DLD1 (cell line): ENCODE measurements around the gene PIP5K1C.

ENCODE experiments used
- in situ Hi-C: cut with HindIII; loops from 2 replicates; pipeline ENCODE4 v1.10.0; 2017; ENCODE audit warnings: low sequenced_read_pairs

The PIP5K1C gene

DNA sequence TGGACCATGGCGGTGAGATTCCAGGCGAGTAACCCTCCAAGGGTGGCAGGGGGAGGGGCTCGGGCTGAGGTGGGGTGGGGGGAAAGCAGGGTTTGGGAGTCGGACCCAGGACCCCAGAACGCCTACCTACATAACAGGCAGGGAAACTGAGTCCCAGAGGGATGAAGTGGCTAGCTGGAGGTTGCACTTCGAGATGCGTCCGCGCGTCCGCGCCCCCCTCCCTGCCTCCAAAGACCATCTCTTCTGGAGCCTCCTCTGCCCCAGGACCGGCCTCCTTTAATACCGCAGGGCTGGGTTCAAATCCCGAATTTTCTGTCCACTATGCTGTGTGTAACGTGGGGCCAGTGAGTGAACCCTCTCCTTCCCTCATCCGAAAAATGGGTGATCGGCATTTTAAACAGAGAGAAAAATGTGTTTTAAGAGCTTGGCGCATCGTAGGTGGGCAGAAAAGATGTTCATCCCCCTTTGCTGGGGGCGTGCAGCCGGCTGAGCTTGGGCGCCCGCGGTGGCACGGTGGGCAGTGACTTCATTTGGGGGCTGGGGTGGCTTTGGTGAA lies 21.7 kb upstream of the PIP5K1C start:
- in situ Hi-C loops = loop anchor here (5.0 kb wide), 1 partner anchor 35 kb away; no protein-coding TSS in a partner anchor

DNA sequence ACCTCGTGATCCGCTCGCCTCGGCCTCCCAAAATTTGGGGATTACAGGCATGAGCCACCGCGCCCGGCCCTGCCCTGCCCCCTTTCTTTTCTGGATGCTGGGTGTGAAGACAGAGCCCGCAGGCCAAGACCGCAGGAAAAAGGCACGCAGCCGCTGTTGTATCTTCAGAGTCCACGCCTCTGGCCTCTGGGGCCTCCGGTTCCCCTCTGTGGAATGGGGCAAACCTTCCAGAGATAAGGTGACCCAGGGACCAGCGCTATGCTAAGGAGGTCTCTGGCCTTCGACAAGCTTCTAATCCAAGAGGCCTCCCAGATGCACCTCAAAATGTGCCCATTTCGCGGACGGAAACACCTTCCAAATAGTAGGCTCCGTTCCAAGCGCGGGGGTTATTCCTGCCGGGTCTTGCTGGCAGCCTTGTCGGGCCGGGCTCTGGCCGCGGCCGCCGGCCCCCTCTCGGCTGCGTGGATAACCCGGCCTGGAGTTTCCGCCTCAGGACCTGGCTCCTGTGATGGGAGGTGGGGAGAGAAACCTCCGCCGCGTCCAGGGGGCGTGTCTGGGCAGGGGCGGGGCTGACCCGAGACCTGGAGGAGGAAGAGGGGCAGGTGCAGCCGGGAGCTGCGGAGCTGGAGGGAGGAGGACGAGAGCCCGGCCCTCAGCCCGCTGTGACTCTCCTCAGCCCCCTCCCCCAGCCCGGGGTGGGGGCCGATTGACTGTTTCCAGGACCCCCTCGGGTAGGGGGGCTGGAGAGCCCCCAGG lies 21.0 kb upstream of the PIP5K1C start:
- in situ Hi-C loops = loop anchor here (5.0 kb wide), 1 partner anchor 36 kb away; no protein-coding TSS in a partner anchor

DNA sequence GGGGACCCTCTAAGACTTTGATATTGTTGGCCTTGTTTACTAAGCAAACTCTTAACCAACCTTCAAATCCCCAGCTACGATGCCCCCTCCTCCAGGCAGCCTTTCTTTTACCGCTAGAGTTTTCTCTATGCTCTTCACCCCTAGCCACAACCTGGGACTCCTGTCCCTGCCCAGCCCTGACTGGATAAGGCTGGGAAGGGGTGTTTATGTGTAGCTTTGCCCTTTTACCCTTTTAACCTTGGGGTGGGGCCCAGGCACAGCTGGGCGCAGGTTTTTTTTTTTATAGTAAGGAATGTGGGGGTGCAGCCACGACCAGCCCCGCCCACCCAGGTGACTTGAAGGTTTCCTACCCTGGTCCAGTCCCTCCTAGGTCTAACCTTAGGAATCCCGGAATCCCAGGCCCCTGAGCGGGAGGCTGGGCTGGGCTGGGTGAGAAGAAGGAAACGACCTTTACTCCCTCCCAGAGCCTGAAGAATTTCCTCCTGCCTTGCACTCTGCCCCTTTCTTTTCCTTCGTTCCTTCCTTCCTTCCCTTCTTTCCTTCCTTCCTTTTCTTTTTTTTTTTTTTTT lies 20.2 kb upstream of the PIP5K1C start:
- in situ Hi-C loops = loop anchor here (5.0 kb wide), 1 partner anchor 37 kb away; no protein-coding TSS in a partner anchor

- in situ Hi-C loops = loop anchor here (5.0 kb wide), 1 partner anchor 37 kb away; no protein-coding TSS in a partner anchor
Observed at GRCh38 chr19:3719868-3720267, 19.6 kb upstream of the PIP5K1C start.

- in situ Hi-C loops = no loop called here
Observed at GRCh38 chr19:3716147-3716668, 15.9 kb upstream of the PIP5K1C start.

DNA sequence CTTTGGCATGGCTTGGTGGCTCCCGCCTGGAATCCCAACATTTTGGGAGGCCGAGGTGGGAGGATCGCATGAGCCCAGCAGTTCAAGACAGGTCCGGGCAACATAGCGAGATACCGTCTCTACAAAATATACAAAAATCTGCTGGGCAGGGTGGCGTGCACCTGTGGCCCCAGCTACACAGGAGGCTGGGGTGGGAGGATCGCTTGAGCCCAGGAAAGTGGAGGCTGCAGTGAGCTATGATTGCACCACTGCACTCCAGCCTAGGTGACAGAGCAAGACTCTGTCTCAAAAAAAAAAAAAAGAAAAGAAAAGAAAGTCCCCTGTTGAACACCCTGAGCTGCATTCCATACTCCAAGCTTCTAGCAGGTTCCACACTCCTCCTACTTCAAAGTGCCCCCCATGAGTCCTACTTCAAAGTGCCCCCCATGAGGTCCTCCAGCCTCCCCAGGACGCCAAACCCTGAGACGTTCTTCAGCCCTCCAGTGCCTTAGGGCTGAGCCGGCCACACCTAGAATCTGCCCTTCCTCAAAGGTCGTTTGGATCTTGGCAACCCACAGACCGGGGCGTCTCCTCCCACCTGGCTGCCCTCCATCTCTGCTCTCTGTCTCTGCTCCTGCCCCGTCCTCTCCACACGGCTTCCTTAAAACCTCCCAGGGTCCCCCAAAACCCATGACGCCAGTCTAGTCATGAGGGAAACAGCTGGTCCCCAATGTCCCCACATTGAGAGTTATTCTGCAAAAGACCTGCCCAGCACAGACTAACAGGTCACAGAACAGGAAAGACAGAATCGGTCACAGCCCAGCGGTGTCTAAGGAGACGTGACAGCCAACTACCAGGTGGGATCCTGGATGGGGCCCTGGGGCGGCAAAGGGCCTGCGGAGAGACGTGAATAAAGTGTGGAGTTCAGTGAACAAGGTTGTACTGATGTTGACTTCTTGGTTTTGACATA lies 12.7 kb upstream of the PIP5K1C start:
- in situ Hi-C loops = no loop called here

DNA sequence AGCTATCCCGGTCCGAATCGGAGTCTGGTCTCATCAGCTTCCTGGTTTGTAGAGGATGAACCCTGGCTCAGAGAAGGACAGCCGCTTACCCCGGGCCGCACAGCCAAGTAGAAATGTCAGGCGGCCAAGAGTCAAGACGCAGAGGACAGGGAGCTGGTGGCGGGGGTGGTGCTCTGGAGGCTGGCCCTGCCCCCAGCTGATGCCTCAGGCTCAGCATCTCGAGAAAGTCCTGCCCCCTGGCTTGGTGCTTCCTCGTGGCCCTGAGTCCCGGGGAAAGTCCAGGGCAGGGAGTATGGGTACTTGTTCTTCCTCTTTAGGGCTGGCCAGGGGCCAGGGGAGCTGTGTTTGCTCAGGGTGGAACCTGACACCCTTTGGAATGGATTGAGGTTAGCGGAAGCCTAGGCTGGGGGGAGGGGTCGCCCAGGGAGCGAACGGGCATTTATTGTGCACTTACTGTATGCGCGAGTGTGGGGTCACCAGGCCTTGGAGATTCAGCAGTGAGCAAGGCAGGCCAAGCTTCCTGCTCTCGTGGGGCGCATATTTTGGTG lies 10.1 kb upstream of the PIP5K1C start:
- in situ Hi-C loops = no loop called here

GRCh38 chr19:3708207-3708931 lies 8.1 kb upstream of the PIP5K1C start, which contains the start of gene TJP3:
Gene TJP3, plus strand, starts transcription at chr19:3708384. Its CDS starts 20,049 bp downstream, at chr19:3728433.
- in situ Hi-C loops = no loop called here

GRCh38 chr19:3707868-3708206 lies 7.6 kb upstream of the PIP5K1C start:
- in situ Hi-C loops = no loop called here

DNA sequence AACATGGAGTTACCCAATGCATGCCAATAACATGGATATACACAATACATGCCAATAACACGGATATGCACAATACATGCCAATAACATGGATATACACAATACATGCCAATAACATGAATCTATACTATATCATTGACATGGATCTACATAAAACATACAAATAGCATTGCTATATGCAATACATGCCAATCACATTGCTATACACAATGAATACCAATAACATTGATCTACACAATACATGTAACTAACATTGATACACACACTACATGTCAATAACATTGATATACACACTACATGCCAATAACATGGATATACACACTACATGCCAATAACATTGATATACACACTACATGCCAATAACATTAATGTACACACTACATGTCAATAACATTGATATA lies 932 bp upstream of the PIP5K1C start:
- in situ Hi-C loops = no loop called here

- in situ Hi-C loops = no loop called here
Observed at GRCh38 chr19:3699741-3700241, 477 bp downstream of the PIP5K1C start.

GRCh38 chr19:3698974-3699740 lies 1.1 kb downstream of the PIP5K1C start:
- in situ Hi-C loops = no loop called here

DNA sequence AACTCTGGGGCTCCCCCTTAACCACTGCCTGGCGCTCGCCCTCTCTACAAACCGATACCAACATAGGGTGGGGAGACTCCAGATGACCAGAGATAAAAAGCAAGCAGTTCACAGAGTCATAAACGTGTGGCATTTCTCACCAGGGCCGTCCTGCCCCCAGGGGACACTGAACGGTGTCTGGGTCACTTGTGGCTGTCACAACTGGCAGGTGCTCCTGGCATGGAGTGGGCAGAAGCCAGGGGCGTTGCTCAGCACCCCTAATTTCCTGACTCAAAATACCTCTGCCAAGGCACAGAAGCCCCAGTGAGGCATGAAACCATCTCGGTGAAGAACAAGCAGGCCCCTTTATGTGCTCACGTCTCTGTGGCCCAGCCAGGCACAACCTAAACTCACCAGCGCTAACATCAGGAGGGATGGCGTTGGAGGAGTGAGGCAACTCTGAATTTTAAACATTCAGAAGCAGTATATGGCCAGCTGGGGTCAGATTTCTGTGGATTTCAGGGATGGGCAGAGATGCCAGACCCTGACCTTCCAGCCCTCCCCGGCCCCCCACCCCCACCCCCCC lies 1.8 kb downstream of the PIP5K1C start:
- in situ Hi-C loops = no loop called here

DNA sequence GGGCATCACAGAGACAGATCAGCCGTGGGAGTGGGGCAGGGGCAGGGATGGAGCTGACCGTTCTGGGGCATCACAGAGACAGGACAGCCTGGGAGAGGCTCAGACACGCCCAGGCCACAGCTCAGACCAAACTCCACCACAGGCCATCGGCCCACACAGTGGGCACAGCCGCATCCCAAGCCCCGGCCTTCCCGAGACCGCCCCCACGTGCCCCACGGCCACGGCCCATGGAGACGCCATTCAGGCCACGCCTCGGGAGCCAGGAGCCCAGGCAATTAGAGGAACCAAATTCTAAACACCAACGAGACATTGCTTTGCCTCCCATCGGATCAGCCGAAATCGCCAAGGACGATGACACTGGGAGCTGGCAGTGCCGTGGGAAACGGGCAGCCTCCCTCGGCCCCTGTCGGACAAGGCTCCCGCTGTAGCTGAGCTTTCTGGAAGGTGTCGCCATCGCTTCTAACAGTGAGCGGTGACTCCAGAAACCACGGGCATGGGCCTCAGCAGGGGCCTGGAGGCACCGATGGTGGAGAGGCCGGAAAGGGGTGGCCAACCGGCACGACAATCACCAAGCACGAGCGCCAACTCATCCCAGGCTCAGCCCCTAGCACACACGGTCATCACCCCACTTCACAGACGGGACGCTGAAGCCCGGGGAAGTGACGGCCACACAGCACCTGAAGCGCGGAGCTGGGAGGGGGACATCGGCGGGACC lies 2.4 kb downstream of the PIP5K1C start:
- in situ Hi-C loops = no loop called here

- in situ Hi-C loops = no loop called here
Observed at GRCh38 chr19:3697094-3697493, 3.2 kb downstream of the PIP5K1C start.

DNA sequence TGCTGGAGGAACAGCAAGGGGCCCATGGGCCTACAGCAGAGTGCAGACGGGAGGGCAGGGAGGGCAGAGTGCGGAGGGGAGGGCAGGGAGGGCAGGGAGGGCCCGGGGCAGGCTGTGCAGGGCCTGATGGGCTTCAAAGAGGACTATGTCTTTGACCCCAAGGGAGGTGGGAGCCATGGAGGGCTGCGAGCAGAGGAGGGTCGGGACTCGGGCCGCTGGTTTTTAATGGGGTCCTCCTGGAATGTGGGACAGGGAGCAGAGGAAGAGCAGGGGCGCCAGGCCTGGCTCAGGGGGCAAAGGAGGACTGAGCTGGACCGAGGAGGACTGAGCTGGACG lies 3.6 kb downstream of the PIP5K1C start:
- in situ Hi-C loops = no loop called here

DNA sequence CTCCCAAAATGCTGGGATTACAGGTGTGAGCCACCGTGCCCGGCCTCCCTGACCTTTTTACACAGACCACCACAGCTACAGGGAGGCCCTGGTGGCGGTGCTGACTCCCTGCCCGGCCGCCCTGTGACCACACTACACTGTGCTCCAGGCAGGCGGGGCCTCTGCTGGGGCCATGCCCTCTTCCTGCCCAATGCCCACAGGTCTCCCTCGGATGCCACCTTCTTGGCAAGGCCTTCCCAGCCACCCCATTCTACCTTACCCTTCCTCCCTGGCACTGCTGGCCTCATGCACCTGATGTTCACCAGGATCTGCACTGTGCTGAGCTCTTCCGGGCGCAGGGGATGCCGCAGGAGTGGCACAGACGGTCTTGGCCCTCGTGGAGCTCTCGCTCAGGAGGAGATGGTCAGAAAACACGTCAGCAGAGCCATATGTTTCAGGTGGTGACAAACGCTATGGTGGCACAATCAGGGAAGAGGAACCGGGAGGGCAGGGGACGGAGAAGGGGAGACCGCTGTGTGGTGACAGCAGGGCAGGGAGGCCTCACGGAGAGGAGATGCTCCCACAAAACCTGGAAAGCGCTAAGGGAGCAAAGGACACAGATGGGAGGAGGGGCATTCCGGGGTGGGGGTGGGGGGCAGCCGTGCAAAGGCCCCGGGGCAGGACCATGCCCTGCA lies 4.1 kb downstream of the PIP5K1C start:
- in situ Hi-C loops = no loop called here
